CD1c-positive myeloid dendritic cell (primary cell): ENCODE data around the gene COPG2.

Source experiments
- DNase-seq: peaks from one replicate; pipeline ENCODE4 v3.0.0-alpha.2; 2016; ENCODE audit errors: extremely low spot score

COPG2 gene

GRCh38 chr7:130475776-130476175 lies 192.8 kb downstream of the COPG2 start:
- DNase-seq: no peak

- peak; percentile 26 for DNase-seq
Observed at GRCh38 chr7:130473876-130474275, 194.7 kb downstream of the COPG2 start.

DNA sequence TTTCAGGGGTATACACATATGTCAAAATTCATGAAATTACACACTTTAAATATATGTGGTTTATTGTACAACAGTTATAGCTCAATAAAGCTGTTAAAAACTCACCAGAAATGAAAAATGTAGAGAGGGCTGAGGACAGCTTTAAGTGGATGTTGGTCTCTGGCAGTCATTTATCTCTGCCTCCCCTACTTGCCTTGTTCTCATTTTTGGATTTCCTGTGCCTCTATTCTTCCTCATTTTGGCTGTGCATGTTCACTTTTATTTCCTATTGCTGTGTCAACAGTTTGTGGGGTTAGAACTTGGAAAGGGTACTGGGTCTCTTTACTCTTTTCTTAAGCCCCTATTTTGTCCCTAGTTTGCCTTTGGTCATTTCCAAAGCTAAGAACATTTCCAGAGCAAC lies 195.3 kb downstream of the COPG2 start:
- DNase-seq: peak; percentile 43

DNA sequence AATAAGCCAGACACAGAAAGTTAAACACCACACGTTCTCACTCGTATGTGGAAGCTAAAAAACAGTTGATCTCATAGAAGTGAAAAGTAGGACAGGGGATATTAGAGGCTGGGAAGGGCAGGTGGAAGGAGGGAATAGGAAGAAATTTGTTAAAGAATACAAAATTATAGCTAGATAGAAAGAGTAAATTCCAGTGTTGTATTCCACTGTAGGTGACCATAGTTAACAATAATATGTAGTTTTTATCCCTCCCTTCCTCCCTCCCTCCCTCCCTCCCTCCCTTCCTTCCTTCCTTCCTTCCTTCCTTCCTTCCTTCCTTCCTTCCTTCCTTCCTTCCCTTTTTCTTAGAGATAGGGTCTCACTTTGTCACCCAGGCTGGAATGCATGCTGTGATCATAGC lies 196.6 kb downstream of the COPG2 start:
- no peak for DNase-seq

DNA sequence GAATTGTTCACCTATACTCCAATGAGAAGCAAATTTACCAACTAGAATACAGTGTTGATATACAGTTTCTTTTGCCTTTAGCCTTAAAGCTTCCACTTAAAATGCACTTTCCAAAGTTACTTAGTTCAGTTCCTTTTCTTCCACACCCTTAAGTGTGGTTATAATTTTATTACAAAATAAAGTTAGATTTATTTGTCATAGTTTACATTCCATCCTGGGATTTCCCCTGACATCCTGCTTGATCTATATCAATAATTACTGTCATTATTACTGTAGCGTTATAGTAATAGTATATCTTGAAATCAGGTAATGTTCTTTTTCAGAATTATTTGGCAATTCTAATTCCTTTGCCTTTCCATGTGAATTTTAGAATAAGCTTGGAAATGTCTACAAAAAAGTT lies 199.9 kb downstream of the COPG2 start:
- no peak for DNase-seq

DNA sequence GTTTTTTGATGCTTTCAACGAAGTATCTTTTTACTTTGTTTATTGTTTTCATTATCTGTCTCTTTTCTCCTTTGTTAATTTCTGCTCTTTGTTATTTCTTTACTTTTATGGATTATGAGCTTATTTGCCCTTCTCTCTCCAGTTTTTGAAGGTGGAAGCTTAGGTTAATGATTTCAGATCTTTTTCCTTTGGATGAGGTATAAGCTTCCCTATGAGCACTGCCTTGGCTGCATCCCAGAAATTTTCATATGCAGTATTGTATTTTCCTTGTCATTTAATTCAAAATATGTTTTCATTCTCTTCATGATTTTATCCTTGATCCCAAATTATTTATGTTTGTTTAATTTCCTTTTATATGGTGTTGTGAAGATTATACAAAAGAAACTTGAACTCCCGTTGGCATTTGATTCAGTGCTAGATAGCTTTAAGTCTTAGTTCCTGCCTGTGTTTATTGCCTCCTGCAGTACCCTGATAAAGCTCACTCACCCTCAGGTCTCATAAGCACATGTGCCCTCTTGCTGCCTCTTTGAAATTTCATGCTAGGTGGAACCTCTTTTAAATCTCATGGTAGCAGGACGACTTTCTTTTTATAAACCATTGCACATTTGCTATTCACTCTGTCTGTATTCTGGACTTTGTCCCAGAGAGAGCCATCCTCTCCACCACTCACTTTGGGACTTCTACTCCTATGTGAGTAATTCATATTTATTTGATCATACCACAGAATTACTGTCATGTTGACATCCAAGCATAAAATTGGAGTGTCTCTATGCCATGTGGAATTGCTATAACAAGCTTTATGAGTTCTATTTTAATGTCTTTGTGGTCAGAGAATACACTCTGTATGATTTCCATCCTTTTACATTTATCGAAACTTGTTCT lies 204.8 kb downstream of the COPG2 start:
- DNase-seq: no peak

DNA sequence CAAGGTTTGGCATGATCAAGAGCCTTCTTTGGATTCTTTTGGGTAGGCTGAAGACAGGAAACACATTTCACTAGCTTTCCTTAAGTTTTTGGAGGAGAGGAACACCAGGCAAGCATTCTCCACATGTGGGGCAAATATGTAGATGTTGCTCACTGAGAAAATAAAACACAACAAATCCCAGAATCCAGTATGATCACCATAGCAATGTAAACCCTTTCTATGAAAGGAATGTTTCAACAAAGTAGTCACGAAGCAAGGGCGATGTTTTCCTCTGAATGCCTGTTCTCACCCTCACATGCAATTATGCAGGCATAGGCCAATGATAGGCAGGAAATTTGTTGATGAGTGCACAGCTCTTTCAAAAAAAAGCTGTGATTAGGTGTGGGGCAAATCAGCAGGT lies 207.3 kb downstream of the COPG2 start:
- DNase-seq: no peak

DNA sequence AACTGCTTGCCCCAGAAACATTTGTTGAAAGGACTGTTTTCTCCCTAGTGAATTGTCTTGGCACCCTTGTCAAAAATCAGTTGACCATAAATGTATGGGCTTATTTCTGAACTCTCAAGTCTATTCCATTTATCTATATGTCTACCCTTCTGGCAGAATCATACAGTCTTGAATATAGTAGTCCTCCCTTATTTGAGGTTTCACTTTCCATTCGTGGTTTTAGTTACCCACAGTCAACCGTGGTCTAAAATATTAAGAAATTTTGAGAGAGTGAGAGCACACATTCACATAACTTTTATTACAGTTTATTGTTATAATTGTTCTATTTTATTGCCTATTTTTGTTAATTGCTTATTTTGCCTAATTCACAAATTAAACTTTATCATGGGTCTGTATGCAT lies 210.3 kb downstream of the COPG2 start:
- DNase-seq: peak; percentile 19
